Activated CD8-positive, alpha-beta T cell treated with anti-CD3 and anti-CD28 coated beads for 36 hours (primary cell): ENCODE measurements around the gene RADIL. TPM values are rescaled to one million over a fixed set of nuclear protein-coding genes. Genes with fewer than 3 reads are reported as not detected.

Experiments
- ATAC-seq: fragments of 200-7000 bp; cut with Tn5 transposase; one replicate; pipeline ENCODE4 v1.10.0; 2021; ENCODE audit warnings: mild to moderate bottlenecking, moderate library complexity
- CTCF ChIA-PET: fragments of 350-600 bp; sonication (Branson Sonifier 250); formaldehyde crosslinking; loops from one replicate; lab custom pipeline; 2021; ENCODE audit warnings: antibody characterized with exemption; lab: Charles Lee
- POLR2A ChIA-PET: fragments of 350-600 bp; sonication (Branson Sonifier 250); formaldehyde crosslinking; loops from one replicate; lab custom pipeline; 2021; ENCODE audit warnings: antibody characterized with exemption; lab: Charles Lee
- DNase-seq: peaks from one replicate; pipeline ENCODE4 v3.0.0-alpha.2; 2020
- H3K27ac Mint-ChIP-seq: one replicate; pipeline ENCODE4 v1.8.0; 2021; ENCODE audit warnings: mild to moderate bottlenecking, mixed read lengths
- H3K27me3 Mint-ChIP-seq: one replicate; pipeline ENCODE4 v1.8.0; 2021; ENCODE audit warnings: mixed read lengths
- H3K36me3 Mint-ChIP-seq: one replicate; pipeline ENCODE4 v1.8.0; 2021; ENCODE audit warnings: low read depth, mixed read lengths
- H3K4me1 Mint-ChIP-seq: one replicate; pipeline ENCODE4 v1.8.0; 2021; ENCODE audit warnings: low read depth, mixed read lengths
- H3K4me3 Mint-ChIP-seq: one replicate; pipeline ENCODE4 v1.8.0; 2021; ENCODE audit warnings: mild to moderate bottlenecking, moderate library complexity, mixed read lengths
- H3K9me3 Mint-ChIP-seq: one replicate; pipeline ENCODE4 v1.8.0; 2021; ENCODE audit warnings: mixed read lengths
- intact Hi-C: fragments of 100-400 bp; cut with micrococcal nuclease; formaldehyde crosslinking; loops from one replicate; pipeline ENCODE4 v1.10.0; 2022
- total RNA-seq, 2 experiments: library from RNA; stranded (reverse); gene quantifications; one replicate each; pipeline ENCODE4 v1.2.3, GENCODE V29; 2021
- TF ChIP-seq, protein P1 (sequence below): fragments of 200-600 bp; IDR thresholded peaks from one replicate; pipeline ENCODE4 v1.8.0; 2022; ENCODE audit warnings: antibody characterized with exemption, mild to moderate bottlenecking

The RADIL gene
- total RNA-seq, 2 experiments from 2014 or later = 0.65 to 0.77 TPM

DNA sequence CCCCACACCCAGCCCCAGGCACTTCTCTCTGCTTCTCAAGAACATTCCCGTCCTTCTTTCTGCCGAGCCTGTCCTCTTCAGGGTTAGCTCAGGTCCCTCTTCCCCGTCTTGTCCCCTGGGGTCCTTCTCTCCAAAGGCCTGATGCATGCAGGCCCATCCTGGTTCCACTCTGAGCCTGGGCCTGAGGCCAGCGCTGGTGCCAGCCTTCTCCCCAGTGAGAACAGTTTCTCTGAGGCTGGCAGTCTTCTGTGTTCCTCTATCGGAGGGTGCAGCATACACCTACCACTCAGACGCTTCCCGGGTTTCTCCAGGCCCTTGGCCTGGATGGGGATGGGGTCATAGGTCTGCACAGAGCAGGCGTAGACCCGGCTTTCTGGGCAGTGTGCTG lies 93.4 kb downstream of the RADIL start:
- DNase-seq (no peak), ATAC-seq (no peak)
- intact Hi-C loops = loop anchor here (10.0 kb wide), 1 partner anchor 95 kb away; the partner anchor contains the start of gene RADIL
- H3K9me3 Mint-ChIP-seq = no peaks in the 10 kb centered on the region
- no peaks in the 10 kb centered on the region for H3K4me1 Mint-ChIP-seq
- H3K4me3 Mint-ChIP-seq = no peak overlapping the region
- TF ChIP-seq, protein P1, sequence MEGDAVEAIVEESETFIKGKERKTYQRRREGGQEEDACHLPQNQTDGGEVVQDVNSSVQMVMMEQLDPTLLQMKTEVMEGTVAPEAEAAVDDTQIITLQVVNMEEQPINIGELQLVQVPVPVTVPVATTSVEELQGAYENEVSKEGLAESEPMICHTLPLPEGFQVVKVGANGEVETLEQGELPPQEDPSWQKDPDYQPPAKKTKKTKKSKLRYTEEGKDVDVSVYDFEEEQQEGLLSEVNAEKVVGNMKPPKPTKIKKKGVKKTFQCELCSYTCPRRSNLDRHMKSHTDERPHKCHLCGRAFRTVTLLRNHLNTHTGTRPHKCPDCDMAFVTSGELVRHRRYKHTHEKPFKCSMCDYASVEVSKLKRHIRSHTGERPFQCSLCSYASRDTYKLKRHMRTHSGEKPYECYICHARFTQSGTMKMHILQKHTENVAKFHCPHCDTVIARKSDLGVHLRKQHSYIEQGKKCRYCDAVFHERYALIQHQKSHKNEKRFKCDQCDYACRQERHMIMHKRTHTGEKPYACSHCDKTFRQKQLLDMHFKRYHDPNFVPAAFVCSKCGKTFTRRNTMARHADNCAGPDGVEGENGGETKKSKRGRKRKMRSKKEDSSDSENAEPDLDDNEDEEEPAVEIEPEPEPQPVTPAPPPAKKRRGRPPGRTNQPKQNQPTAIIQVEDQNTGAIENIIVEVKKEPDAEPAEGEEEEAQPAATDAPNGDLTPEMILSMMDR = no peak
- H3K27ac Mint-ChIP-seq = no peak overlapping the region
- ChIA-PET POLR2A (no interaction called here), CTCF (no interaction called here)
- peaks cover 20% of the 10 kb centered on the region for H3K36me3 Mint-ChIP-seq
- no peaks in the 10 kb centered on the region for H3K27me3 Mint-ChIP-seq

DNA sequence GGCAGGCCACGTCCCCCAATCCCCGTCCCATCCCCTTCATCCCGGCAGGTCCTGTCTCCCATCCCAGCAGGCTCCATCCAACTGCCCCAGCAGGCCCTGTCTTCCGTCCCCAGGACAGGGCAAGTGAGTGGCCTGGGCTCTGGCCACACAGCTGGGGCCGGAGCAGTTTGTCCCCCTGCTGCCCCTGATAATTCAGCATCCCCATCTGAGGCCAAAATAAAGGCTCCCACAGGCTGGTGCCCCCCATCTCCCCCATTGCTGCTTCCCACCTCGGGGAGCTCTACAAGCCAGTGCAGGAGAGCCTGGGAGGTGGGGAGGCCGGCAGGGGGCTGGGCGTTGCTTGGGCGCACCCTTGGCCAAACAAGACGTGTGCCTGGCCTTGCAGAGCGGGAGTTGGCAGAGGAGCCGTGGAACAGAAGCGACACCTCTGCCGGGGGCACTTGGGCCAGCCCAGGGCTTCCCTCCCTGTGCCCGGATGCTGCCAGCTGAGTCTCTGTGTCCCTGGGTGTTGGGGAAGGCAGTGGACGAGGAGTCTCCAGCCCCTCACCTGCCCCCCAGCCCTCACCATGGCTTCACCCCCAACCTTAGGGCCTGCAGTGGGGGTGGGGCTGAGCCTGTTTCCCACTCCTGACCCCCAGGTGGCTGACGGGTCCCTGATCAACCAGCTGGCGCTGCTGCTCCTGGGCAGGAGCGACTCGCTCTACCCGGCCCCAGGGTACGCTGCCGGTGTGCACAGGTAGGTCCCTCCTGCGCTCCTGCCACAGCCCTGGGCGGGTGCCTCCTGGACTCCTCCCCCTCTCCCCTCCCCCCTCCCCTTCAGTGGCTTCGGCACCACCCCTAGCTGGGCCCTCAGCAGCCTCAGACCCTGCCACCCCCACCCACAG lies 94.1 kb downstream of the RADIL start:
- no peaks in the 10 kb centered on the region for H3K4me1 Mint-ChIP-seq
- CTCF ChIA-PET = no interaction called here
- H3K27ac Mint-ChIP-seq = no peak overlapping the region
- DNase-seq (no peak), ATAC-seq (no peak)
- H3K36me3 Mint-ChIP-seq = peaks cover 19% of the 10 kb centered on the region
- POLR2A ChIA-PET = interaction anchor here (2.0 kb wide), 1 partner anchor 14 kb away, joined by 7 read pairs; the partner anchor contains the start of gene AP5Z1
- intact Hi-C loops = loop anchor here (10.0 kb wide), 1 partner anchor 95 kb away; the partner anchor contains the start of gene RADIL
- H3K4me3 Mint-ChIP-seq = no peak overlapping the region
- H3K27me3 Mint-ChIP-seq = no peaks in the 10 kb centered on the region
- H3K9me3 Mint-ChIP-seq = no peaks in the 10 kb centered on the region
- TF ChIP-seq, protein P1 = no peak

DNA sequence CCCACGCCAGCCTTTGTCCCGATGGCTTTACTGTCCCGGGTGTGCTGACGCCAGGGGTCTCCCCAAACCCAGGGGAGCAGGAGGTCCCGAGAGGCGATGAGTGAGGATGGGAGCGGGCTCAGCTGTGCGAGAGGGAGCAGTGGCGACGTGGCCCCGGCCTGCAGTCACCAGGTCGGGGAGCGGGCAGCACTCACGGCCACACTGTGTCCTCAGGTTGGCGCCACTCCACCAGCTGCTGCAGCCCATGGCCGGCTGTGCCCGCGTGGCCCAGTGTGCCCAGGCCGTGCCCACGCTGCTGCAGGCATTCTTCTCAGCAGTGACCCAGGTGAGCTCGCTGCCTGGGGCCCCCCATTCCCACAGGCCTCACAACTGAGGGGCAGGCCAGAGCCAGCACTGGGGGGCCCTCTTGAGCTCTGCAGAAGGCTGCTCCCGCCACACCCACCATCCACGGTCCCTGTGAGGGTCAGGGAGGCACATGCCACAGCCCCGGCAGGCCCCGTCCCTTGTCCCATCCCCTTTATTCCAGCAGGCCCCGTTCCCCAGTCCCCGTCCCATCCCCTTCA lies 94.8 kb downstream of the RADIL start:
- ChIA-PET CTCF (no interaction called here), POLR2A (interaction anchor here (2.0 kb wide), 1 partner anchor 13 kb away, joined by 7 read pairs; the partner anchor contains the start of gene AP5Z1)
- TF ChIP-seq, protein P1 = no peak
- H3K4me3 Mint-ChIP-seq = no peak overlapping the region
- no peaks in the 10 kb centered on the region for H3K27me3 Mint-ChIP-seq
- no peak overlapping the region for H3K27ac Mint-ChIP-seq
- ATAC-seq = no peak
- H3K4me1 Mint-ChIP-seq = no peaks in the 10 kb centered on the region
- intact Hi-C loops = no loop called here
- no peaks in the 10 kb centered on the region for H3K9me3 Mint-ChIP-seq
- no peak for DNase-seq
- H3K36me3 Mint-ChIP-seq = peaks cover 13% of the 10 kb centered on the region

DNA sequence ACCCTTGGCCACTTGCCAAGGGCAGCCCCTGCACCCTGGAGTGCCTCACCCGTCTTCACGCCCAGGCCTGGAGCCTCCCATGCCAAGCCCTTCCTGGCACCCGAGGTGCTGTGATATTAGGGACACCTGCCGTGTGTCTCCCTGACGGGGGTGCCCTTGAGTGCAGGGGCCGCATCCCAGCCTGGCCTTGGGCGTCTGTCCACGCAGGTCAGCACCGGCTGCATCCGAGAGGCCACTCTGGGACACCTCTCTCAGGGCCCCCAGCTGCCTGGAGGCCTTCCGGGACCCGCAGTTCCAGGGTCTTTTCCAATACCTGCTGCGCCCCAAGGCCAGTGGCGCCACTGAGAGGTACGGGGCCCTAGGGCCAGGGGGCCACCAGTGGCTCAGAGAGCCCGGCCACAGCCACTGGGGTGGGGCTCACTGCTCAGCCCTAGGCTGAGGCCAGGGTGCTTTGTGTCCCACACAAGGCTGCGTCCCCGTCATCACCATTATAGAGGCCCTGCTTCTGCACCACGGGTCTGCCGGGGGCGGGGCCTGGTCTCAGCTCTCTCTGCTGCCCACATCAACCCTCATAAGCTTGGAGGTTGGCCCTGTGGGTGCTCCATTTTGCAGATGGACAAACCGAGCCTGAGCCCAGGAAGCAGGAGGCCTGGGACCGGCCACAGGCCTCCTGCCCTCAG lies 95.4 kb downstream of the RADIL start:
- no peak for ATAC-seq
- TF ChIP-seq, protein P1 = no peak
- POLR2A ChIA-PET = interaction anchor here (2.0 kb wide), 1 partner anchor 13 kb away, joined by 7 read pairs; the partner anchor contains the start of gene AP5Z1

More for the DNA sequence above, 95.4 kb downstream of the RADIL start:
- CTCF ChIA-PET = no interaction called here
- no peak for DNase-seq
- no peaks in the 10 kb centered on the region for H3K9me3 Mint-ChIP-seq
- no peak overlapping the region for H3K4me3 Mint-ChIP-seq
- H3K27ac Mint-ChIP-seq = no peak overlapping the region
- H3K36me3 Mint-ChIP-seq = peaks cover 13% of the 10 kb centered on the region
- intact Hi-C loops = no loop called here
- H3K27me3 Mint-ChIP-seq = no peaks in the 10 kb centered on the region
- H3K4me1 Mint-ChIP-seq = no peaks in the 10 kb centered on the region
